Central memory CD8-positive, alpha-beta T cell (primary cell): ENCODE data around the gene MBD3L1.
A peak's percentile ranks its signal among the peaks of the same experiment; 100 is the strongest.

Experiments used
- ATAC-seq: fragments of 150-1000 bp; cut with Tn5 transposase; replicated peaks from 2 replicates; pipeline ENCODE4 v1.10.0; 2022; ENCODE audit warnings: mild to moderate bottlenecking, moderate FRiP score, moderate number of reproducible peaks; ENCODE audit not compliant: poor library complexity, severe bottlenecking; ENCODE audit errors: extremely low read depth
- DNase-seq, 2 donors: peaks; one replicate each; pipeline ENCODE4 v3.0.0; 2021; ENCODE audit warnings: low spot score in 2 of 2
- H3K27ac Mint-ChIP-seq: one replicate; pipeline ENCODE4 v1.8.0; 2022; ENCODE audit warnings: low read depth, mild to moderate bottlenecking, moderate library complexity, mixed read lengths
- H3K27me3 Mint-ChIP-seq: one replicate; pipeline ENCODE4 v1.8.0; 2022; ENCODE audit warnings: mixed read lengths
- H3K36me3 Mint-ChIP-seq: one replicate; pipeline ENCODE4 v1.8.0; 2022; ENCODE audit warnings: mild to moderate bottlenecking, moderate library complexity, mixed read lengths; ENCODE audit not compliant: insufficient read depth
- H3K4me1 Mint-ChIP-seq: one replicate; pipeline ENCODE4 v1.8.0; 2022; ENCODE audit warnings: mixed read lengths
- H3K4me3 Mint-ChIP-seq: one replicate; pipeline ENCODE4 v1.8.0; 2022; ENCODE audit warnings: mild to moderate bottlenecking, moderate library complexity, mixed read lengths
- H3K9me3 Mint-ChIP-seq: one replicate; pipeline ENCODE4 v1.8.0; 2022; ENCODE audit warnings: mixed read lengths

Gene MBD3L1

DNA sequence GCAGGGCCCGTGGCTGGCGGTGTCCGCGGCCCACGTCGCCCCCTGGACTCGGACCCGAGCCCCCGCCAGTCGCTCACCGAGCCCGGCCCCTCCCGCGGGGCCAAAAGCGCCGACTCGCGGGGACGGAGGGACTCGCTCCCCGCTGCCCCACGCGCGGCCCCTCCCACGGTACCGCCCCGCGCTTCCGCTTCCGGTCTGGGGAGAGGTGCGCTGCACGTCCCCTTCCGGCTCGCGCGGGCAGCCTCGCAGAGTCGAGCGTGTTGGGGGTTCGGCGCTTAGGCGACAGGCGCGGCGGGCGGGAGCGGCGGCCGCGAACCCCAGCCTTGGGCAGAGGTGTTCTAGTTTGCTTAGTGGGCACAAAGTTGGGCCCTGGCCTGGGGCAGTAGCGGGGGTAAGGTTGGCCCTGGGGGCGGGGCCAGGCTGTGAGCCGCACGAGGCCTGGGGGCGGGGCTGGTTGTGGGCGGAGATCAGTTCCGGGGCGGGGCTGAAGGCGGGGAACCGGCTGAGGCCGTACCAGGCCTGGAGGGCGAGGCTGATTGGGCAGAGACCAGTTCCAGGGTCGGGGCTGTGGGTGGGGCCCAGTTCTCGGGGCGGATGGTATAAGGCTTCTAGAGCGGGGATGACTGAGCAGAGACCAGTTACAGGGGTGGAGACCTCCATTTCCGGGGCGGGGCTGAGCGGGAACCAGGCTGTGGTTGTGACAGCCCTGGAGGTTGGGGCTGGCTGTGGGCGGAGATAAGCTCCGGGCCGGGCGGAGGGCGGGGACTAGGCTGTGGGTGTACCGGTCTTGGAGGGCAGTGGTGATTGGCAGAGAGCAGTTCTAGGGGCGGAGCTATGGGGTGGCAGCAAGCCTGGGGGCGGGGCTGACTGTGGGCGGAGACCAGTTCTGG lies at the start of gene MBD3L1, which contains the start of gene ZNF558:
MBD3L1 (plus strand) TSS at position 246 of the 890 bp plus-strand sequence. CDS start 10,302 bp downstream, outside the sequence.
ZNF558 (minus strand) TSS at position 173 of the 890 bp plus-strand sequence. CDS start 9,645 bp downstream, outside the sequence.
- Mint-ChIP-seq H3K36me3 (peaks cover 8% of the 10 kb centered on the region), H3K27me3 (no peaks in the 10 kb centered on the region), H3K4me1 (peaks cover 17% of the 10 kb centered on the region), H3K27ac (peak within 1 kb of the TSS; percentile 85), H3K4me3 (peak within 1 kb of the TSS; percentile 84), H3K9me3 (no peaks in the 10 kb centered on the region)
- ATAC-seq (peak; percentile 94), DNase-seq (peak; percentile 99 to 100)

DNA sequence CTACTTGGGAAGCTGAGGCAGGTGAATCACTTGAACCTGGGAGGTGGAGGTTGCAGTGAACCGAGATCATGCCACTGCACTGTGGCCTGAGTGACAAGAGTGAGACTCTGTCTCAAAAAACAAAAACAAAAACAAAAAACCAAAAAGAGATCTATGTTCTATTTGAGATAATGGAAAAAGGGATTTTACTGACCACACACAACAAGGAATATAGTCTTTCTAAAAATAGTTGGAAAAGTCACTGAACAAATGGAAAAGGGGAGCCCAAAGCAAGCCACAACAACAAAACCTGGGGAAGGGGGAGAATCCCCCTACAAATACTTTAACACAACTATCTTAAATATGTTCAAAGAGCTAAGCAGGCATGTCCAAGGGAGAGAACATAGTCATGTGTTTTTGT lies 37.4 kb upstream of the MBD3L1 start:
- H3K4me1 Mint-ChIP-seq = no peaks in the 10 kb centered on the region
- DNase-seq = no peak
- peaks cover 8% of the 10 kb centered on the region for H3K9me3 Mint-ChIP-seq

DNA sequence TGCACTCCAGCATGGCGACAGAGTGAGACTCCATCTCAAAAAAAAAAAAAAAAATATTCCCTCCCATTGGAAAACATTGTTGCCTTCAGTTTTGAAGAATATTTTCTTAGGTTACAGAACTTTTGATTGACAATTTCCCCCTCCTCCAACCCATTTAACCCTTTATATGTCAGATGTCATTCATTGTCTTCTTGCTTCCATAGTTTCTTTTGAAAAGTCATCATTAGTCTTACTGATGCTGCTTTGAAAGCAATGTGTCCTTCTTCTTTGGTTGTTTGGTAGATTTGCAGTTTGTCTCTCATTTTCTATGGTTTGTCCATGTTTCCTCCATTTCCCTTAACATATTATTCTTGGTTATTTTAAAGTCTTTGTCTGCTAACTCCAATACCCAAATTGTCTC lies 25.5 kb upstream of the MBD3L1 start:
- H3K9me3 Mint-ChIP-seq = peaks cover 25% of the 10 kb centered on the region
- no peak overlapping the region for H3K27ac Mint-ChIP-seq

More for the DNA sequence above, 37.4 kb upstream of the MBD3L1 start:
- Mint-ChIP-seq H3K4me3 (no peak overlapping the region), H3K27ac (no peak overlapping the region), H3K27me3 (no peaks in the 10 kb centered on the region), H3K36me3 (peaks cover 2% of the 10 kb centered on the region)
- ATAC-seq = no peak

DNA sequence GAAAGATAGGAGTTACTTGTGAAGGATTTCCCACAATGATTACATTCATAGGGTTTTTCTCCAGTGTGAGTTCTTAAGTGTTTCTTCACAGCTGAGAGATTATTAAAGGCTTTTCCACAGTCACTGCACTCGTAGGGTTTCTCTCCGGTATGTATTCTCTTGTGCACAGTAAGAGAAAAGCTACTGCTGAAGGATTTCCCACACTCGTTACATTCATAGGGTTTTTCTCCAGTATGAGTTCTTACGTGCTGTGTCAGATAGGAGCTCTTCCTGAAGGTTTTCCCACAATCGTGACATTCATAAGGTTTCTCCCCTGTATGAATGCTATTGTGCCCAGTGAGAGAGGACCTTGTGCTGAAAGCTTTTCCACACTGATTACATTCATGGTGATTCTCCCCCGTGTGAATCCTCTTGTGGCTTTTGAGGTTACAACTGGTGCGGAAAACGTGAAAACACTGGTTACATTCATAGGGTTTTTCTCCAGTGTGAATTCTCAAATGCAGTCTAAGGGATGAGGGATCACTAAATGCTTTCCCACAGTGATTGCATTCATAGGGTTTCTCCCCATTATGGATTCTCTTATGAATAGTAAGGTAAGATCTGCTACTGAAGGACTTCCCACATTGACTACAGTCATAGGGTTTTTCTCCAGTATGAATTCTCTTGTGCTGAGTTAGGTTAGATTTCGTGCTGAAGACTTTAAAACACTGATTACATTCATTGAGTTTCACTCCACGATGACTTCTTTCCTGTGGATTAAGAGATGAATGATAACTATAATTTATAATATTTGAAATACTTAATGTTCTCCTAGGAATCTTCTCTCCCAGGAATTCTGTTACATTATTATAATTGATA lies 20.6 kb upstream of the MBD3L1 start:
- peaks cover 35% of the 10 kb centered on the region for H3K36me3 Mint-ChIP-seq
- DNase-seq (no peak), ATAC-seq (no peak)
- no peaks in the 10 kb centered on the region for H3K4me1 Mint-ChIP-seq
- H3K9me3 Mint-ChIP-seq = peaks cover 23% of the 10 kb centered on the region
- H3K4me3 Mint-ChIP-seq = no peak overlapping the region
- no peaks in the 10 kb centered on the region for H3K27me3 Mint-ChIP-seq
- H3K27ac Mint-ChIP-seq = no peak overlapping the region

More for the DNA sequence above, 25.5 kb upstream of the MBD3L1 start:
- no peak for DNase-seq
- no peak for ATAC-seq
- H3K4me1 Mint-ChIP-seq = no peaks in the 10 kb centered on the region
- H3K4me3 Mint-ChIP-seq = no peak overlapping the region
- H3K27me3 Mint-ChIP-seq = no peaks in the 10 kb centered on the region
- H3K36me3 Mint-ChIP-seq = peaks cover 8% of the 10 kb centered on the region

DNA sequence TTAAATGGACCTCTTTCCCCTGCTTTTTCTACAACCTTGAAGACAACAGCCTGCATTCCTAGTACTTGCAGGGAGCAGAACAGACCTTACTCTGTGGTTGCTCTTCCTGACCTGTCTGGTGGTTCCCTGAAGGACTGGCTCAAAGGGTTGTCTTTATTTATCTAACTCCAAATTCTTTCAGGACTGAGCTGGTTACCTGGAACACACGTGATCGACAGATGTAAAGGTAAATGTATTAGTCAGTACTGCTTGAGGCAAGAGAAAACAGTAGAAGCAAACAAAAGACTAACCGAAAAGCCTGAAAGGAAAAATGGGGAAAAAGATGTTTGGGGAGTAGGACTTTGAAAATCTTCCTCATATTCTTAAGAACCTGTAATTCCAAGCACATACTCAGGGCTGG lies 18.0 kb upstream of the MBD3L1 start:
- Mint-ChIP-seq H3K4me3 (no peak overlapping the region), H3K9me3 (peaks cover 16% of the 10 kb centered on the region), H3K4me1 (no peaks in the 10 kb centered on the region), H3K27me3 (no peaks in the 10 kb centered on the region), H3K36me3 (peaks cover 41% of the 10 kb centered on the region), H3K27ac (no peak overlapping the region)
- DNase-seq = no peak
- no peak for ATAC-seq

DNA sequence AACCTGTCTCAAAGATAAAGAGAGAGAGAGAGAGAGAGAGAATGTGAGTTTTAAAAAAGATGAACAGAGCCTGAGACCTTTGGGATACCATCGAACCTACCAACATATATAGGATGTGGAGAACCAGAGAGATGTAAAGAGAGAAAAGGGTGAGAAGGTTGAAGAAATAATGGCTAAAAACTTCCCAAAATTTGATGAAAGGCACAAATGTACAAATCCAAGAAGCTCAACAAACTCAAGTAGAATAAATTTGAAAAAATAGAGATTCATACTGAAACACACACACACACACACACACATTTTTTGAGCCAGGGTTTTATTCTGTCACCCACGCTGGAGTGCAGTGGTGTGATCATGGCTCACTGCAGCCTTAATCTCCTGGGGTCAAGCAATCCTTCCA lies 16.4 kb upstream of the MBD3L1 start:
- Mint-ChIP-seq H3K27ac (no peak overlapping the region), H3K9me3 (peaks cover 16% of the 10 kb centered on the region), H3K4me1 (no peaks in the 10 kb centered on the region), H3K4me3 (no peak overlapping the region), H3K27me3 (no peaks in the 10 kb centered on the region), H3K36me3 (peaks cover 51% of the 10 kb centered on the region)
- DNase-seq (no peak), ATAC-seq (no peak)

DNA sequence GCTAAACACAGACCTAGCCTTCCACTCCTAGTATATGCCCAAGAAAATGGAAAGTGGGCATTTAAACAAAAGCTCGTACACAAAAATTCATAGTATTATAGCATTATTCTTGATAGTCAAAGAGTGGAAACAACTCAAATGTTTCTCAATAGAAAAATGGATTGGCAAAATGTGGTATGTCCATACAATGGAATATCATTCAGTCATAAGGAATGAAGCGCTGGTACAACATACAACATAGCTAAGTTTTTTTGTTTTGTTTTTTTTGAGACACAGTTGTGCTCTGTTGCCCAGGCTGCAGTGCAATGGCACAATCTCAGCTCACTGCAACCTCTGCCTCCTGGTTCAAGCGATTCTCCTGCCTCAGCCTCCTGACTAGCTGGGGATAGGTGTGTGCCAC lies 11.9 kb upstream of the MBD3L1 start:
- DNase-seq (no peak), ATAC-seq (no peak)
- Mint-ChIP-seq H3K9me3 (peaks cover 12% of the 10 kb centered on the region), H3K27me3 (no peaks in the 10 kb centered on the region), H3K4me1 (peaks cover 10% of the 10 kb centered on the region), H3K27ac (no peak overlapping the region), H3K4me3 (no peak overlapping the region), H3K36me3 (peaks cover 46% of the 10 kb centered on the region)

DNA sequence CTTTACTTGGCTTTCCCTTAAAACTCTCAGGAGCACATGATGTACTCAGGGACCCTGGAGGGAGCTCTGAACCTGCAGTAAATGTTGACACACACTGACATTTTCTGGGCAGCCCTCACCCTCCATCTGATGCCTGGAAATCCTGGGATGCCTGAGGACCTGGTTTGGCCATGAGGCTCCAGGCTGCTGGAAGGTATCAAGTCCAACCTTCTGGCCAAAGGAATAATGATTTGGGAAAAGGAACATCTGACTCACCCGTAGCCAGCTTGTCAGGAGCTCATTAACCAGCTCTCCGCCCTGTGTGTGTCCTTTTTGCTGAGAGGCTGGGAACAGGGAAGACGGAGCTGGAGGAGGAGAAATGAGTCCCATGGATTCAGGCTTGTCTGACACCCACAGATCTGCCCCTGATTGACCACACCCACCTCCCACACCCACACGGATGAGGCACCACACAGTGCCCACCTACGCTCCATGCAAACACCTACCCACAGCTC lies 10.4 kb upstream of the MBD3L1 start:
- peaks cover 18% of the 10 kb centered on the region for H3K4me1 Mint-ChIP-seq
- no peak for DNase-seq
- peaks cover 38% of the 10 kb centered on the region for H3K36me3 Mint-ChIP-seq
- H3K9me3 Mint-ChIP-seq = peaks cover 5% of the 10 kb centered on the region
- no peak overlapping the region for H3K4me3 Mint-ChIP-seq
- no peak for ATAC-seq
- H3K27ac Mint-ChIP-seq = no peak overlapping the region
- no peaks in the 10 kb centered on the region for H3K27me3 Mint-ChIP-seq

DNA sequence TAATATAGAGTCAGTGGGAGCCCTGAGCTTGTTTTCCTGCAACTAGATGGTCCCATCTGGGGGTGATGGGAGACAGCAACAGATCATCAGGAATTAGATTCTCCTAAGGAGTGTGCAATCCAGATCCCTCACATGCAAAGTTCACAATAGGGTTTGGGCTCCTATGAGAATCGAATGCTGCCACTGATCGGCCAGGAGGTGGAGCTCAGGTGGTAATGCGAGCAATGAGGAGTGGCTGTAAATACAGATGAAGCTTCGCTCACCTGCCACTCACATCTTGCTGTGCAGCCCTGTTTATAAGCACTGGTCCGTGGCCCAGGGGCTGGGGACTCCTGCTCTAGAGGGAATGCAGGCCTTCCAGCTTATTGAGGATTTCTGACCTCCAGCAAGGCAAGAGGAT lies 5.8 kb upstream of the MBD3L1 start:
- H3K27ac Mint-ChIP-seq = no peak overlapping the region
- no peak for DNase-seq
- ATAC-seq = no peak
- H3K4me1 Mint-ChIP-seq = peaks cover 24% of the 10 kb centered on the region
- peaks cover 13% of the 10 kb centered on the region for H3K36me3 Mint-ChIP-seq
- no peak overlapping the region for H3K4me3 Mint-ChIP-seq
- H3K9me3 Mint-ChIP-seq = no peaks in the 10 kb centered on the region
- H3K27me3 Mint-ChIP-seq = no peaks in the 10 kb centered on the region

DNA sequence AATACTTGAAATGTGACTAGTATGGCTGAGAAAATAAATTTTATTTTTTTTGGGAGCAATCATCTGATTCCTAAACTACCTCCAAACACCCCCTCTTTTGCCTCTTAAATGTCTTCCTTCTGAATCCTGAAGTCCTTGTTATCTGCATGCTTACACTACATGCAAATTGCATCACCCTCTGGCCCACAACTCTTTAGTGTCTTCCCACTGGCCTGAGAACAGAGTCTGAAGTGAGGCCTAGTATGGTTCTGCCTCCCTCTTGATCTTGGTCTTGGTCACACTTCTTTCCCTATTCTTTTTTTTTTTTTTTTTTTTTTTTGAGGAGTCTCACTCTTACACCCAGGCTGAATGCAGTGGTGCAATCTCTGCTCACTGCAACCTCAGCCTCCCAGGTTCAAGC lies 4.9 kb upstream of the MBD3L1 start:
- H3K4me3 Mint-ChIP-seq = no peak overlapping the region
- DNase-seq (no peak), ATAC-seq (no peak)
- H3K9me3 Mint-ChIP-seq = no peaks in the 10 kb centered on the region
- H3K27me3 Mint-ChIP-seq = no peaks in the 10 kb centered on the region
- H3K36me3 Mint-ChIP-seq = peaks cover 8% of the 10 kb centered on the region
- H3K27ac Mint-ChIP-seq = no peak overlapping the region
- H3K4me1 Mint-ChIP-seq = peaks cover 24% of the 10 kb centered on the region

DNA sequence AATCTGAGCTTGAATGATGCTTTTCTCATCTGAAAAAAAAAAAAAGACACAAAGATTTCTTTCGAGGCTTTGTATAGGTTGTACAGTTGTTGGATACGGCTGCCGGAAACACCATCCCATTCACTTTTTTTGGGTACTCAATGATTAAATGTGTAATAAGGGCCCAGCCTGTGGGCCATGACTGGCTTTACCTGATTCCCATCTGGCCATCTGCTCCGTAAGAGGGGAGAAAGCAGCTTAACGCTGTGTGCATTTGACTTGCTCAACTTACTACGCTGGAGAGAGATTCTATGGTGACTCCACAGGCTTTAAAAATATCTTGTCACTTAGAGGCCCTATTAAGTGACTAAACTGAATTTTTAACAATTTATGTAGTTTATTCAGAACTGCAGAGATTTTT lies 804 bp upstream of the MBD3L1 start:
- no peaks in the 10 kb centered on the region for H3K27me3 Mint-ChIP-seq
- H3K9me3 Mint-ChIP-seq = no peaks in the 10 kb centered on the region
- H3K36me3 Mint-ChIP-seq = peaks cover 8% of the 10 kb centered on the region
- H3K27ac Mint-ChIP-seq = peak overlapping the region; percentile 85
- H3K4me1 Mint-ChIP-seq = peaks cover 17% of the 10 kb centered on the region
- ATAC-seq (no peak), DNase-seq (no peak)
- H3K4me3 Mint-ChIP-seq = peak overlapping the region; percentile 84

DNA sequence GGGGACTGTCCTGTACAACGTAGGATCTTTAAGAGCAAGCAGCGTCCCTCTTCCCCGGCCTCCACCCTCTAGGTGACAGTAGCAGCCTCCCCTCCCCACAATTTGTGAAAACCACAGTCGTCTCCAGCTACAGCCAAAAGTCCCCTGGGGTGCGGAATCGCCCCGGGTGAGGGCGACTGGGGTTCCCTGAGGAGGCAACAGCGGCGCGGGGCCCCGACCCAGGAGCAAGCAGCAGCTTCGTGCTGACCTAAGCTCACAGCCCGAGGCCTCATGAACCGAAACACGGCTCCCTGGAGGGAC lies 395 bp upstream of the MBD3L1 start:
- ATAC-seq (peak; percentile 0), DNase-seq (no peak)
- Mint-ChIP-seq H3K27ac (peak overlapping the region; percentile 85), H3K9me3 (no peaks in the 10 kb centered on the region), H3K36me3 (peaks cover 8% of the 10 kb centered on the region), H3K4me3 (peak overlapping the region; percentile 84), H3K27me3 (no peaks in the 10 kb centered on the region), H3K4me1 (peaks cover 17% of the 10 kb centered on the region)
